Measurements from ENCODE around the gene RGS14. TPM values are rescaled to one million over a fixed set of nuclear protein-coding genes. Genes with fewer than 3 reads are reported as not detected.

The RGS14 gene
- total RNA-seq, 4 donors from 2014 or later = 10.2 to 29.6 (median 16.4) TPM

- no peak for DNase-seq (ENCODE audit: low spot score in 2 of 2)
These were observed 44.0 kb upstream of the RGS14 start for GRCh38 chr5:177313561-177314259.

GRCh38 chr5:177314376-177315342 is 43.1 kb upstream of the RGS14 start:
- H3K27me3 ChIP-seq = no peaks in the 10 kb centered on the region
- no peak overlapping the region for H3K4me3 ChIP-seq
- peaks cover 0 to 7% (median 0%) of the 10 kb centered on the region in 3 donors for H3K36me3 ChIP-seq
- peaks cover 0 to 29% (median 20%) of the 10 kb centered on the region in 4 donors for H3K4me1 ChIP-seq
- no peak overlapping the region for H3K27ac ChIP-seq
- no peaks in the 10 kb centered on the region for H3K9me3 ChIP-seq
- 76 to 79% methylated on average over 17 to 18 of the region's 18 CpGs for WGBS, 2 donors
- TF ChIP-seq EP300 (IDR thresholded peaks at IDR 0.05) (no peak), POLR2A (IDR thresholded peaks at IDR 0.05) (no peak)
- TF ChIP-seq, protein P1, sequence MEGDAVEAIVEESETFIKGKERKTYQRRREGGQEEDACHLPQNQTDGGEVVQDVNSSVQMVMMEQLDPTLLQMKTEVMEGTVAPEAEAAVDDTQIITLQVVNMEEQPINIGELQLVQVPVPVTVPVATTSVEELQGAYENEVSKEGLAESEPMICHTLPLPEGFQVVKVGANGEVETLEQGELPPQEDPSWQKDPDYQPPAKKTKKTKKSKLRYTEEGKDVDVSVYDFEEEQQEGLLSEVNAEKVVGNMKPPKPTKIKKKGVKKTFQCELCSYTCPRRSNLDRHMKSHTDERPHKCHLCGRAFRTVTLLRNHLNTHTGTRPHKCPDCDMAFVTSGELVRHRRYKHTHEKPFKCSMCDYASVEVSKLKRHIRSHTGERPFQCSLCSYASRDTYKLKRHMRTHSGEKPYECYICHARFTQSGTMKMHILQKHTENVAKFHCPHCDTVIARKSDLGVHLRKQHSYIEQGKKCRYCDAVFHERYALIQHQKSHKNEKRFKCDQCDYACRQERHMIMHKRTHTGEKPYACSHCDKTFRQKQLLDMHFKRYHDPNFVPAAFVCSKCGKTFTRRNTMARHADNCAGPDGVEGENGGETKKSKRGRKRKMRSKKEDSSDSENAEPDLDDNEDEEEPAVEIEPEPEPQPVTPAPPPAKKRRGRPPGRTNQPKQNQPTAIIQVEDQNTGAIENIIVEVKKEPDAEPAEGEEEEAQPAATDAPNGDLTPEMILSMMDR (IDR thresholded peaks at IDR 0.05) = no peak
- DNase-seq (ENCODE audit: low spot score in 2 of 2) = no peak

More at GRCh38 chr5:177313561-177314259, 44.0 kb upstream of the RGS14 start:
- peaks cover 0 to 7% (median 0%) of the 10 kb centered on the region in 3 donors for H3K36me3 ChIP-seq
- H3K4me1 ChIP-seq = peaks cover 0 to 29% (median 20%) of the 10 kb centered on the region in 4 donors
- H3K27me3 ChIP-seq = no peaks in the 10 kb centered on the region
- H3K4me3 ChIP-seq = no peak overlapping the region
- no peaks in the 10 kb centered on the region for H3K9me3 ChIP-seq
- TF ChIP-seq POLR2A (IDR thresholded peaks at IDR 0.05) (no peak), EP300 (IDR thresholded peaks at IDR 0.05) (no peak)
- TF ChIP-seq, protein P1 (IDR thresholded peaks at IDR 0.05) = no peak
- WGBS, 2 donors = 89 to 95% methylated on average over 15 of the region's 15 CpGs
- no peak overlapping the region for H3K27ac ChIP-seq

GRCh38 chr5:177315411-177315810 is 42.3 kb upstream of the RGS14 start:
- Histone ChIP-seq H3K27me3 (no peaks in the 10 kb centered on the region), H3K27ac (no peak overlapping the region), H3K36me3 (peaks cover 0 to 14% (median 0%) of the 10 kb centered on the region in 3 donors), H3K4me3 (no peak overlapping the region), H3K9me3 (no peaks in the 10 kb centered on the region), H3K4me1 (peaks cover 0 to 28% (median 20%) of the 10 kb centered on the region in 4 donors)
- TF ChIP-seq EP300 (IDR thresholded peaks at IDR 0.05) (no peak), POLR2A (IDR thresholded peaks at IDR 0.05) (no peak)
- TF ChIP-seq, protein P1 (IDR thresholded peaks at IDR 0.05) = no peak
- DNase-seq (ENCODE audit: low spot score in 2 of 2) = no peak
- 78 to 88% methylated on average over 7 of the region's 7 CpGs for whole genome bisulfite sequencing, 2 donors

DNA sequence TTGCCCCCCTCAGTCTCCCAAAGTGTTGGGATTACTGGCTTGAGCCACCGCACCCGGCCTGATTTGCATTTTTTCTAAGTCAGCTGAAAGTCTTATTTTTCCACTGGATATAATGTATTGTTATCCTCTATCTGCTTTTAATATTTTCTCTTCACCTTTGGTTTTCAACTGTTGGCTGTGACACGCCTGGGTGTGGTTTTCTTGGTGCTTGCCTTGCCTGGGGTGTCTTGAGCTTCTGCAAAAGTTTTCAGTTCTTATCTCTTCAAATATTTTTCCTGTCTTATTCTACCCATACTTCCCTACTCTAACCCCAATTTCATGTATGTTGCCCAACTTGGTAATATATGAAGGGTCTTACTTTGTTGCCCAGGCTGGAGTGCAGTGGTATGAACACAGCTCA is 41.7 kb upstream of the RGS14 start:
- DNase-seq (ENCODE audit: low spot score in 2 of 2) = no peak
- H3K36me3 ChIP-seq = peaks cover 0 to 19% (median 0%) of the 10 kb centered on the region in 3 donors

More for the DNA sequence above, 41.7 kb upstream of the RGS14 start:
- Histone ChIP-seq H3K27ac (no peak overlapping the region), H3K27me3 (no peaks in the 10 kb centered on the region), H3K4me1 (peaks cover 0 to 22% (median 18%) of the 10 kb centered on the region in 4 donors), H3K9me3 (no peaks in the 10 kb centered on the region), H3K4me3 (no peak overlapping the region)
- no peak for TF ChIP-seq POLR2A (IDR thresholded peaks at IDR 0.05)
- TF ChIP-seq, protein P1 (IDR thresholded peaks at IDR 0.05) = no peak
- no peak for TF ChIP-seq EP300 (IDR thresholded peaks at IDR 0.05)
- 79 to 88% methylated on average over 3 of the region's 3 CpGs for WGBS, 2 donors

Measured in tibial nerve (tissue), 4 donors.